Mesenchymal stem cell (in vitro differentiated cells and primary cell): ENCODE results near the gene SLC34A1.
A peak's percentile ranks its signal among the peaks of the same experiment; 100 is the strongest.
"Not testable (repeated sequence)": the region's sequence is repeated elsewhere in the genome, so short reads cannot be mapped to it uniquely, and the experiment has no call there.

Experiments used
- DNase-seq: peaks from one replicate; pipeline ENCODE4 v3.0.0-alpha.2; 2013
- H2AFZ ChIP-seq: one replicate; pipeline ENCODE4 v1.6.1; 2013; ENCODE audit warnings: low read depth, mild to moderate bottlenecking, control low read depth, inconsistent platforms, low read length, moderate library complexity
- H2AK5ac ChIP-seq: 2 replicates; pipeline ENCODE4 v1.6.1; 2013; ENCODE audit warnings: low read length, moderate library complexity, mild to moderate bottlenecking, inconsistent platforms; ENCODE audit not compliant: severe bottlenecking
- H2BK120ac ChIP-seq: one replicate; pipeline ENCODE4 v1.6.1; 2013; ENCODE audit warnings: low read depth, mild to moderate bottlenecking, inconsistent platforms, low read length, moderate library complexity
- H2BK12ac ChIP-seq, 2 experiments: one replicate each; pipeline ENCODE4 v1.6.1; 2013; ENCODE audit warnings: inconsistent platforms in 2 of 2, low read length in 2 of 2, mild to moderate bottlenecking in 2 of 2, moderate library complexity in 2 of 2, control low read depth in 1 of 2
- H2BK15ac ChIP-seq: one replicate; pipeline ENCODE4 v1.6.1; 2013; ENCODE audit warnings: mild to moderate bottlenecking, low read depth, inconsistent platforms; ENCODE audit not compliant: poor library complexity, severe bottlenecking
- H2BK5ac ChIP-seq: 2 replicates; pipeline ENCODE4 v1.6.1; 2013; ENCODE audit warnings: low read depth, mild to moderate bottlenecking, low read length, control low read depth, inconsistent platforms; ENCODE audit not compliant: poor library complexity, severe bottlenecking
- H3K14ac ChIP-seq, 2 experiments: one replicate each; pipeline ENCODE4 v1.6.1; 2013; ENCODE audit warnings: inconsistent platforms in 2 of 2, low read length in 2 of 2, control low read depth in 1 of 2, mild to moderate bottlenecking in 1 of 2, moderate library complexity in 1 of 2
- H3K18ac ChIP-seq, 2 experiments: one replicate each; pipeline ENCODE4 v1.6.1; 2013; ENCODE audit warnings: inconsistent platforms in 2 of 2, low read length in 2 of 2, control low read depth in 1 of 2, low read depth in 1 of 2, mild to moderate bottlenecking in 1 of 2
- H3K23ac ChIP-seq, 2 experiments: one replicate each; pipeline ENCODE4 v1.6.1; 2013; ENCODE audit warnings: inconsistent platforms in 2 of 2, low read length in 2 of 2, mild to moderate bottlenecking in 2 of 2, moderate library complexity in 2 of 2, control low read depth in 1 of 2
- H3K27ac ChIP-seq: 2 replicates; pipeline ENCODE4 v1.5.1; 2013; ENCODE audit warnings: mild to moderate bottlenecking, moderate library complexity, low read length, control low read depth, inconsistent platforms; ENCODE audit not compliant: poor library complexity, severe bottlenecking
- H3K27me3 ChIP-seq, 2 experiments: 2 replicates each; pipeline versions ENCODE4 v1.6.1 to v1.7.0; 2013; ENCODE audit warnings: low read length in 2 of 2, mild to moderate bottlenecking in 2 of 2, moderate library complexity in 2 of 2, control low read depth in 1 of 2, inconsistent platforms in 1 of 2; ENCODE audit not compliant: control insufficient read depth in 1 of 2, insufficient read depth in 1 of 2
- H3K36me3 ChIP-seq, 2 experiments: 2 replicates each; pipeline versions ENCODE4 v1.6.1 to v1.7.0; 2013; ENCODE audit warnings: low read length in 2 of 2, control low read depth in 1 of 2, inconsistent platforms in 1 of 2, low read depth in 1 of 2, mild to moderate bottlenecking in 1 of 2; ENCODE audit not compliant: insufficient read depth in 2 of 2, control insufficient read depth in 1 of 2
- H3K4ac ChIP-seq, 2 experiments: one replicate each; pipeline ENCODE4 v1.6.1; 2013; ENCODE audit warnings: inconsistent platforms in 2 of 2, low read length in 2 of 2, mild to moderate bottlenecking in 2 of 2, moderate library complexity in 2 of 2, control low read depth in 1 of 2, low read depth in 1 of 2
- H3K4me1 ChIP-seq: 2 replicates; pipeline ENCODE4 v1.6.1; 2013; ENCODE audit warnings: low read depth, low read length, control low read depth; ENCODE audit not compliant: control insufficient read depth, insufficient read depth
- H3K4me2 ChIP-seq: 2 replicates; pipeline ENCODE4 v1.6.1; 2013; ENCODE audit warnings: low read length, mild to moderate bottlenecking, inconsistent platforms; ENCODE audit not compliant: poor library complexity, severe bottlenecking
- H3K4me3 ChIP-seq, 2 experiments: 2 replicates each; pipeline versions ENCODE4 v1.5.1 to v1.7.0; 2013; ENCODE audit warnings: low read length in 2 of 2, mild to moderate bottlenecking in 2 of 2, control low read depth in 1 of 2, low read depth in 1 of 2; ENCODE audit not compliant: insufficient read depth in 1 of 2
- H3K79me1 ChIP-seq: replicated peaks from 2 replicates; pipeline ENCODE4 v1.6.1; 2013; ENCODE audit warnings: mild to moderate bottlenecking, control low read depth, low read length, inconsistent platforms; ENCODE audit not compliant: poor library complexity, severe bottlenecking
- H3K9ac ChIP-seq: 2 replicates; pipeline ENCODE4 v1.7.0; 2013; ENCODE audit warnings: mild to moderate bottlenecking, low read length, moderate library complexity
- H3K9me3 ChIP-seq: 2 replicates; pipeline ENCODE4 v1.7.0; 2013; ENCODE audit warnings: mild to moderate bottlenecking, low read length; ENCODE audit not compliant: control insufficient read depth
- H4K8ac ChIP-seq: one replicate; pipeline ENCODE4 v1.6.1; 2013; ENCODE audit warnings: inconsistent platforms, mild to moderate bottlenecking, low read length, moderate library complexity
- H4K91ac ChIP-seq: one replicate; pipeline ENCODE4 v1.6.1; 2013; ENCODE audit warnings: mild to moderate bottlenecking, low read length, inconsistent platforms
- WGBS: methylation state at CpG from one replicate; pipeline ENCODE4 v1.1.7; 2013; ENCODE audit warnings: mixed read lengths; 5-methylcytosine and 5-hydroxymethylcytosine counted together

Gene SLC34A1

DNA sequence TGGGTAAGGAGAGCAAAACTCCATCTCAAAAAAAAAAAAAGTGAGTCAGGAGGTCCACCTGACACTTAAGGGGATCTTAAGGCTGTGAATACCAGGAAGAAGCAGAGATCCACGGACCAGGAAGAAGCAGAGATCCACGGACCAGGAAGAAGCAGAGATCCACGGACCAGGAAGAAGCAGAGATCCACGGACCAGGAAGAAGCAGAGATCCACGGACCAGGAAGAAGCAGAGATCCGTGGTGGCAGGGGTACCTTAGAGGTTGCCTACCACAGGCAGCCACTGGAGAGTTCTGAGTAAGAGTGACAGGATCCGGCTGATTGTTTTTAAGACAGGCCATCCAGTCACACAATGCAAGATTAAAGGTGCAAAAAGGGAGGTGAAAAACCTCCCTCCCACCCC lies 36.2 kb downstream of the SLC34A1 start:
- not testable (repeated sequence) for H3K9ac ChIP-seq, H3K4me2 ChIP-seq, H2BK15ac ChIP-seq, H2BK12ac ChIP-seq, H2AK5ac ChIP-seq, H4K91ac ChIP-seq, H3K18ac ChIP-seq, H4K8ac ChIP-seq, H3K27ac ChIP-seq, H3K36me3 ChIP-seq, H3K4me1 ChIP-seq, H2AFZ ChIP-seq, DNase-seq, H3K9me3 ChIP-seq, H3K4me3 ChIP-seq, H2BK5ac ChIP-seq, H3K79me1 ChIP-seq, H3K27me3 ChIP-seq, H3K4ac ChIP-seq, H3K14ac ChIP-seq, H2BK120ac ChIP-seq, H3K23ac ChIP-seq
- WGBS, result 86% methylated on average over 7 of the region's 7 CpGs

DNA sequence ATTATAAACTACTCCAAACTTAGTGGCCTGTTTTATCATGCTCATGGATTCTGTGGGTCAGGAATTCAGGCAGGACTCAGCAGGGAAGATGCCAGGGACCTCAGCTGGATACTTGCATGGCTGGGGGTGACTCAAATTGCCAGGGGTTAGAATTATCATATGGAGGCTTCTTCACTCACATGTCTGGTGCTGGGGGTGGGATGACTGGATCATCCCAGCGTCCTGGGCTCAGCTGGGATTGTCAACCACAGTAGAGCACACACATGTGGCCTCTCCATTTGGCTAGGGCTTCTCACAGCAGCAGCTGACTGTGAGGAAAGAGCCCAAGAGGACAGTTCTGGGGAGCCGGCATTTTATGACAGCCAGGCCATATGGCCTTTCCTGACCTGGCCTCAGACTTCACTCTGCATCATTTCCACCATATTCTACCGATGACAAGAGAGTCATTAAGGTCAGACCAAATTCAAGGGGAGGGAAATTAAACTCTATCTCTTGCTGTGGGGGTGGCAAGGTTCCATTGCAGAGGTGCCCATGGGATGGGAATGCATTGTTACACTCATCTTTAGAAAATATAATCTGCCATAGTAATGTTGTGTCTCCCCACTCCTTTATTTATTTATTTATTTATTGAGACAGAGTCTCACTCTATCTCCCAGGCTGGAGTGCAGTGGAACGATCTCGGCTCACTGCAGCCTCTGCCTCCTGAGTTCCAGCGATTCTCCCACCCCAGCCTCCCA lies 37.0 kb downstream of the SLC34A1 start:
- Histone ChIP-seq H4K8ac (no peak overlapping the region), H2AK5ac (no peak overlapping the region), H3K4ac (no peak overlapping the region), H2BK120ac (no peak overlapping the region), H3K27ac (no peak overlapping the region), H3K4me2 (no peak overlapping the region), H3K18ac (no peak overlapping the region), H3K23ac (no peak overlapping the region), H3K4me1 (peaks cover 6% of the 10 kb centered on the region), H2AFZ (no peak overlapping the region), H3K79me1 (no peaks in the 10 kb centered on the region), H3K36me3 (no peaks in the 10 kb centered on the region), H3K9ac (no peak overlapping the region), H3K27me3 (no peaks in the 10 kb centered on the region), H3K9me3 (no peaks in the 10 kb centered on the region), H2BK5ac (no peak overlapping the region), H2BK12ac (no peak overlapping the region), H3K4me3 (no peak overlapping the region), H3K14ac (no peak overlapping the region), H2BK15ac (no peak overlapping the region), H4K91ac (no peak overlapping the region)
- 77% methylated on average over 5 of the region's 6 CpGs for WGBS
- DNase-seq, result peak; percentile 26

DNA sequence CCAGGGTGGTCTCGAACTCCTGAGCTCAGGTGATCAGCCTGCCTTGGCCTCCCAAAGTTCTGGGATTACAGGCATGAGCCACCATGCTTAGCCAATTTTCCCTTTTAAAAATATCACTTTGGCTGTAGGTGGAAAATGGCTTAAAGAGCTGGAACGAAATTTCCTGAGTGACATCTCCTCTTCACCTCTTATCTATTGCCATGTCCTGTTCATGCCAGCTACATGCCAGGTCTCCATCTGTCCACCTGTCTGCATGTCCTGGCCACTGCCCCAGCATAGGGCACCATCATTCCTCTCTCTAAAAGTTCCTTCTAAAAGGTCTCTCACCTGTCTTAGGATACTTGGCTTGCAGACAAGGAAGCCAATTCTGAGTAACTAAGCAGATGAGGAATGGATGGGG lies 39.4 kb downstream of the SLC34A1 start:
- H2BK12ac ChIP-seq, result no peak overlapping the region
- DNase-seq, result no peak
- H2BK120ac ChIP-seq, result no peak overlapping the region
- H2BK5ac ChIP-seq, result no peak overlapping the region
- H3K4ac ChIP-seq, result no peak overlapping the region
- no peaks in the 10 kb centered on the region for H3K27me3 ChIP-seq
- no peak overlapping the region for H3K18ac ChIP-seq
- H3K14ac ChIP-seq, result no peak overlapping the region
- H3K23ac ChIP-seq, result no peak overlapping the region
- no peak overlapping the region for H2AFZ ChIP-seq
- H2BK15ac ChIP-seq, result no peak overlapping the region
- H3K9me3 ChIP-seq, result no peaks in the 10 kb centered on the region
- no peak overlapping the region for H3K4me3 ChIP-seq
- no peak overlapping the region for H4K91ac ChIP-seq
- peaks cover 13% of the 10 kb centered on the region for H3K79me1 ChIP-seq
- no peak overlapping the region for H2AK5ac ChIP-seq
- H3K36me3 ChIP-seq, result peaks cover 0 to 3% of the 10 kb centered on the region in 2 experiments
- H3K27ac ChIP-seq, result no peak overlapping the region
- no peak overlapping the region for H3K4me2 ChIP-seq
- 86% methylated on average over 2 of the region's 2 CpGs for WGBS
- H4K8ac ChIP-seq, result no peak overlapping the region
- peaks cover 19% of the 10 kb centered on the region for H3K4me1 ChIP-seq
- no peak overlapping the region for H3K9ac ChIP-seq

DNA sequence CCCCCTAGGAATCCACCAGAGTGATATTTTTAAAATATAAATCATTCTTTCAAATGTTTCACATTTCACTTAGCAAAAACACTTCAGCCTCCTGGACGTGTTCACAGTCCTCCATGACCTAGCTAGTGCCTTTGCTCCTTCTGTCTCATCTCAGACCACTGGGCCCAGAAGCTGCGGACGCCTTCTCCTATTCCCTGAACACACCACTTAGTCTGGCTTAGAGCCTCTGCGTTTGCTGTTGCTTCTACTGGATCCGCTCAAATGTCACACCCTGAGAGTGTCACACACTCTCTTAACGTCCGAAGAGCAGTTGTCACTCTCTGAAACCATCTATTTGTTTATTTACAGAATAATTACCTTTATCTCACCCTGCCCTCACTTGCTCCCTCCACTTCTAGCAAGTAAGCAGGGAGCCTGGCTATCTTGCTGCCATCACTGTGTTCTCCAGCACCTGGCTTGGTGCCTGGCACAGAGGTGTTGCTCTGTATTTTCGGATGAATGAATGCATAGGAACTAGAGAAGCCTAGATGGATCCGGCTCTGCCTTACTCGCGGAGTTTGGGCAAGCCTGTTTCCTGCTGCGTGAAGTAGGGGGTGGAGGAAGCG lies 41.1 kb downstream of the SLC34A1 start:
- no peaks in the 10 kb centered on the region for H3K9me3 ChIP-seq
- H3K4me2 ChIP-seq, result peak overlapping the region; percentile 76
- H2BK5ac ChIP-seq, result peak overlapping the region; percentile 40
- H3K27ac ChIP-seq, result peak overlapping the region; percentile 95
- H3K79me1 ChIP-seq, result peaks cover 25% of the 10 kb centered on the region
- no peak overlapping the region for H2AFZ ChIP-seq
- no peaks in the 10 kb centered on the region for H3K27me3 ChIP-seq
- H3K36me3 ChIP-seq, result peaks cover 0 to 7% of the 10 kb centered on the region in 2 experiments
- H2BK120ac ChIP-seq, result peak overlapping the region; percentile 71
- peaks cover 25% of the 10 kb centered on the region for H3K4me1 ChIP-seq
- H3K18ac ChIP-seq, result peak overlapping the region; percentile 76 to 94
- peak overlapping the region; percentile 79 for H4K91ac ChIP-seq
- peak overlapping the region; percentile 91 for H3K9ac ChIP-seq
- peak overlapping the region; percentile 70 to 82 for H3K4me3 ChIP-seq
- H2BK15ac ChIP-seq, result peak overlapping the region; percentile 98
- H2BK12ac ChIP-seq, result peak overlapping the region in 1 of 2 experiments; percentile 93
- H3K4ac ChIP-seq, result peak overlapping the region in 1 of 2 experiments; percentile 68
- no peak overlapping the region for H3K23ac ChIP-seq
- 45% methylated on average over 13 of the region's 13 CpGs for WGBS
- DNase-seq, result no peak
- H2AK5ac ChIP-seq, result peak overlapping the region; percentile 58
- peak overlapping the region; percentile 95 for H4K8ac ChIP-seq
- no peak overlapping the region for H3K14ac ChIP-seq
